PC-3 (cell line): ENCODE results near the gene ACSM5. TPM values are rescaled to one million over a fixed set of nuclear protein-coding genes. Genes with fewer than 3 reads are reported as not detected.
"Not testable (repeated sequence)": the region's sequence is repeated elsewhere in the genome, so short reads cannot be mapped to it uniquely, and the experiment has no call there.

Experiments
- ATAC-seq: fragments of 200-7000 bp; cut with Tn5 transposase; 2 replicates; pipeline ENCODE4 v1.9.1; 2020; ENCODE audit warnings: mild to moderate bottlenecking, moderate library complexity
- BruUV-seq: library from RNA; stranded (reverse); fragments of 400-500 nt; replicated peaks from 2 replicates; lab custom pipeline; 2021; lab: Mats Ljungman, UMichigan
- CTCF ChIA-PET: fragments of 300-600 bp; sonication (Branson Sonifier 250); formaldehyde crosslinking; loops from one replicate; lab custom pipeline; 2022; ENCODE audit warnings: antibody characterized with exemption; lab: Charles Lee
- POLR2A ChIA-PET: fragments of 300-600 bp; sonication (Branson Sonifier 250); formaldehyde crosslinking; loops from one replicate; lab custom pipeline; 2022; ENCODE audit warnings: antibody characterized with exemption; ENCODE audit not compliant: unreplicated experiment; lab: Charles Lee
- DNase-seq: peaks from one replicate; pipeline ENCODE4 v3.0.0-alpha.2; 2015
- H2AFZ ChIP-seq: fragments of 300-600 bp; sonication (generic); 2 replicates; pipeline ENCODE4 v1.6.0; 2016; ENCODE audit warnings: antibody characterized with exemption, low read length
- H3F3A ChIP-seq: fragments of 300-600 bp; sonication (generic); one replicate; pipeline ENCODE4 v1.6.0; 2017; ENCODE audit warnings: antibody characterized with exemption, low read length, control low read depth, mild to moderate bottlenecking; ENCODE audit not compliant: unreplicated experiment
- H3K27ac ChIP-seq: fragments of 300-600 bp; sonication (generic); 2 replicates; pipeline ENCODE4 v1.5.1; 2016; ENCODE audit warnings: mild to moderate bottlenecking, low read length
- H3K27me3 ChIP-seq: fragments of 300-600 bp; sonication (generic); 2 replicates; pipeline ENCODE4 v1.6.1; 2016; ENCODE audit warnings: low read length, mixed read lengths
- H3K36me3 ChIP-seq: fragments of 300-600 bp; sonication (generic); 2 replicates; pipeline ENCODE4 v1.6.1; 2016; ENCODE audit warnings: low read depth, mixed run types, low read length, mixed read lengths
- H3K4me1 ChIP-seq: fragments of 300-600 bp; sonication (generic); 2 replicates; pipeline ENCODE4 v1.5.1; 2016; ENCODE audit warnings: low read length; ENCODE audit not compliant: insufficient read depth
- H3K4me2 ChIP-seq: fragments of 300-600 bp; sonication (generic); 2 replicates; pipeline ENCODE4 v1.6.0; 2016; ENCODE audit warnings: low read length
- H3K4me3 ChIP-seq: fragments of 300-600 bp; sonication (generic); 2 replicates; pipeline ENCODE4 v1.5.1; 2016; ENCODE audit warnings: mild to moderate bottlenecking, low read length, mixed read lengths
- H3K79me2 ChIP-seq: fragments of 300-600 bp; sonication (generic); 2 replicates; pipeline ENCODE4 v1.6.1; 2017; ENCODE audit warnings: low read length, mixed read lengths
- H3K9ac ChIP-seq: fragments of 300-600 bp; sonication (generic); 2 replicates; pipeline ENCODE4 v1.6.0; 2016; ENCODE audit warnings: mild to moderate bottlenecking, low read length
- H3K9me2 ChIP-seq: fragments of 300-600 bp; sonication (generic); replicated peaks from 2 replicates; pipeline ENCODE4 v1.6.1; 2016; ENCODE audit warnings: mixed run types, low read length, mixed read lengths
- H3K9me3 ChIP-seq: fragments of 300-600 bp; sonication (generic); 2 replicates; pipeline ENCODE4 v1.6.1; 2016; ENCODE audit warnings: low read length, mixed read lengths
- H4K20me1 ChIP-seq: fragments of 300-600 bp; sonication (generic); 2 replicates; pipeline ENCODE4 v1.6.1; 2016; ENCODE audit warnings: low read length, mixed read lengths
- EZH2 ChIP-seq: fragments of 300-600 bp; sonication (generic); IDR thresholded peaks from one replicate; pipeline ENCODE4 v1.6.1; 2017; ENCODE audit warnings: antibody characterized with exemption, mild to moderate bottlenecking, low read length; ENCODE audit not compliant: unreplicated experiment
- EZH2phosphoT487 ChIP-seq: fragments of 300-600 bp; sonication (generic); IDR thresholded peaks from 2 replicates; pipeline ENCODE4 v1.6.1; 2018; ENCODE audit warnings: mild to moderate bottlenecking, antibody characterized with exemption, low read length, borderline replicate concordance
- intact Hi-C: fragments of 100-400 bp; cut with micrococcal nuclease; formaldehyde crosslinking; loops from 2 replicates; pipeline ENCODE4 v1.9.0; 2023
- total RNA-seq: library from RNA; depleted of rRNA; stranded (reverse); fragments of >200 nt; gene quantifications from 2 replicates; pipeline ENCODE4 v1.2.3, GENCODE V29; 2014
- TF ChIP-seq, protein P1 (sequence below): fragments of 300-600 bp; sonication (generic); conservative IDR thresholded peaks from 2 replicates; pipeline ENCODE4 v1.5.1; 2017; ENCODE audit warnings: antibody characterized with exemption, low read depth, mild to moderate bottlenecking, low read length

The ACSM5 gene
- total RNA-seq, 1 experiment from 2014 or later: not detected

DNA sequence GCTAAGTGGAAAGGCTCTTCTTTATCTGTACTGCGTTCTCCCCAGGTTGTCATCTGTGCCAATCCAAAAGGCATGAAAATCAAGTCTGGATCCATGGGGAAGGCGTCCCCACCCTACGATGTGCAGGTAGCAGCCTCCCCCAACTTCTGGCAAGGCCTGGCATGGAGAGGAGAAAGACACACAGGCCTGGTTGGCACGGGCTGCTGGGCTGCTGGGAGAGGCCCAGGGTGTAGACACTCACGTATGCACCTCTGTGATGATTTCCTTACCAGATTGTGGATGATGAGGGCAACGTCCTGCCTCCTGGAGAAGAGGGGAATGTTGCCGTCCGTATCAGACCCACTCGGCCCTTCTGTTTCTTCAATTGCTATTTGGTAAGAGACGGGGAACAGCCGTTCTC, 21.6 kb downstream of the ACSM5 start:
- Histone ChIP-seq H3K79me2 (no peaks in the 10 kb centered on the region), H3K4me1 (no peaks in the 10 kb centered on the region), H3K36me3 (no peaks in the 10 kb centered on the region), H2AFZ (no peak overlapping the region), H3K27me3 (peaks cover 6% of the 10 kb centered on the region), H3K27ac (no peak overlapping the region), H4K20me1 (no peaks in the 10 kb centered on the region), H3K9me2 (no peaks in the 10 kb centered on the region), H3K9me3 (no peaks in the 10 kb centered on the region), H3K4me3 (no peak overlapping the region), H3K4me2 (no peak overlapping the region), H3F3A (no peaks in the 10 kb centered on the region), H3K9ac (no peak overlapping the region)
- no peak for TF ChIP-seq EZH2
- no peak for TF ChIP-seq EZH2phosphoT487
- TF ChIP-seq, protein P1, sequence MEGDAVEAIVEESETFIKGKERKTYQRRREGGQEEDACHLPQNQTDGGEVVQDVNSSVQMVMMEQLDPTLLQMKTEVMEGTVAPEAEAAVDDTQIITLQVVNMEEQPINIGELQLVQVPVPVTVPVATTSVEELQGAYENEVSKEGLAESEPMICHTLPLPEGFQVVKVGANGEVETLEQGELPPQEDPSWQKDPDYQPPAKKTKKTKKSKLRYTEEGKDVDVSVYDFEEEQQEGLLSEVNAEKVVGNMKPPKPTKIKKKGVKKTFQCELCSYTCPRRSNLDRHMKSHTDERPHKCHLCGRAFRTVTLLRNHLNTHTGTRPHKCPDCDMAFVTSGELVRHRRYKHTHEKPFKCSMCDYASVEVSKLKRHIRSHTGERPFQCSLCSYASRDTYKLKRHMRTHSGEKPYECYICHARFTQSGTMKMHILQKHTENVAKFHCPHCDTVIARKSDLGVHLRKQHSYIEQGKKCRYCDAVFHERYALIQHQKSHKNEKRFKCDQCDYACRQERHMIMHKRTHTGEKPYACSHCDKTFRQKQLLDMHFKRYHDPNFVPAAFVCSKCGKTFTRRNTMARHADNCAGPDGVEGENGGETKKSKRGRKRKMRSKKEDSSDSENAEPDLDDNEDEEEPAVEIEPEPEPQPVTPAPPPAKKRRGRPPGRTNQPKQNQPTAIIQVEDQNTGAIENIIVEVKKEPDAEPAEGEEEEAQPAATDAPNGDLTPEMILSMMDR: no peak
- POLR2A ChIA-PET: no interaction called here
- ATAC-seq (no peak), DNase-seq (no peak)
- CTCF ChIA-PET: no interaction called here
- BruUV-seq: no TSS peak
- intact Hi-C loops: no loop called here

DNA sequence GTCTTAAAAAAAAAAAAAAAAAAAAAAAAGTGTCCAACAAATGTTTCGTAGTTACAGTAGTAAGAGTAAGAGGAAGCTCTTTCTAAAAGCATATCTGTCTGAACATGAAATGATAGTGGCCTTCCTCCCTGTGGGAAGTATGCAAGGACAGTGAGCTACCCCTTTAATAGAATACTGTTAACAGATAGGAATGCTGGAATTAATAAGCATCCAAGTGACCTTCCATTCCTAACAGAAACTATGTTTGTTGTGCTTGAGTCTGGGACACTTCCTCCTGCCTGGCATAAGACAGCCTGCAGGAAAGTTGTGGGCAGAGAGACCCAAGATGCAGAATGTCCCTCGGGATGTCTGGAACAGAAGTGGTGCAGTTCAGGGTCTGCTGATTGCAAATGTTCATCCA, 29.6 kb downstream of the ACSM5 start:
- H3K27ac ChIP-seq, H2AFZ ChIP-seq, H3K9me3 ChIP-seq, POLR2A ChIA-PET, intact Hi-C loops, DNase-seq, ATAC-seq, H3K4me3 ChIP-seq, H3K4me1 ChIP-seq, CTCF ChIA-PET, H3K9ac ChIP-seq, H3K27me3 ChIP-seq, H3K36me3 ChIP-seq, BruUV-seq, H4K20me1 ChIP-seq, H3K4me2 ChIP-seq, H3K79me2 ChIP-seq, H3F3A ChIP-seq, H3K9me2 ChIP-seq: not testable (repeated sequence)

GRCh38 chr16:20439820-20440231, 30.5 kb downstream of the ACSM5 start:
- BruUV-seq, POLR2A ChIA-PET, ATAC-seq, intact Hi-C loops, H3K79me2 ChIP-seq, H3K9me2 ChIP-seq, H3K4me3 ChIP-seq, H3K36me3 ChIP-seq, H3K9me3 ChIP-seq, H2AFZ ChIP-seq, CTCF ChIA-PET, H3K27ac ChIP-seq, H4K20me1 ChIP-seq, H3K4me1 ChIP-seq, H3K9ac ChIP-seq, H3K4me2 ChIP-seq, H3F3A ChIP-seq, H3K27me3 ChIP-seq, DNase-seq: not testable (repeated sequence)

GRCh38 chr16:20440731-20441130, 31.4 kb downstream of the ACSM5 start:
- H3K27me3 ChIP-seq, POLR2A ChIA-PET, H3K4me3 ChIP-seq, H3K9ac ChIP-seq, intact Hi-C loops, H3K4me2 ChIP-seq, H3K27ac ChIP-seq, DNase-seq, BruUV-seq, ATAC-seq, H3K36me3 ChIP-seq, H3F3A ChIP-seq, H2AFZ ChIP-seq, CTCF ChIA-PET, H4K20me1 ChIP-seq, H3K79me2 ChIP-seq, H3K9me3 ChIP-seq, H3K4me1 ChIP-seq, H3K9me2 ChIP-seq: not testable (repeated sequence)
